ENCODE results near the gene SDC1.

- no peak for TF ChIP-seq CTCF (IDR thresholded peaks at IDR 0.05)
- no peak for TF ChIP-seq POLR2AphosphoS5 (IDR thresholded peaks at IDR 0.05)
Observed at GRCh38 chr2:20191714-20192569, 33.0 kb downstream of the SDC1 start.

All from upper lobe of left lung (tissue), 4 donors.